Sciatic nerve (tissue), 2 donors: ENCODE results near the gene CCNY. TPM values are rescaled to one million over a fixed set of nuclear protein-coding genes. Genes with fewer than 3 reads are reported as not detected.
"Not testable (repeated sequence)": the region's sequence is repeated elsewhere in the genome, so short reads cannot be mapped to it uniquely, and the experiment has no call there.

ENCODE experiments used
- ATAC-seq: fragments of 200-7000 bp; cut with Tn5 transposase; one replicate; pipeline ENCODE4 v1.9.1; 2020; ENCODE audit warnings: mild to moderate bottlenecking, moderate library complexity
- DNase-seq: peaks from one replicate; pipeline ENCODE4 v3.0.0-alpha.2; 2020; ENCODE audit warnings: low spot score
- intact Hi-C: fragments of 100-400 bp; cut with DNase I; formaldehyde crosslinking; loops from one replicate; pipeline ENCODE4 v1.14.2; 2022
- total RNA-seq: library from RNA; stranded (reverse); fragmentation: NEBNext Ultra II Directional; extraction: Animal tissue kit (Norgen Biotek cat#: 25700); gene quantifications from one replicate; pipeline ENCODE4 v1.2.1, GENCODE V29; 2021
- donor health status: DM: no; HTN: no; CAD: no.
- donor health status: DM: no; HTN: no; CAD: no.

CCNY gene
- total RNA-seq, 1 donor from 2014 or later = 65.3 TPM

GRCh38 chr10:35396560-35397434, 60.5 kb downstream of the CCNY start:
- DNase-seq = no peak
- intact Hi-C loops = no loop called here
- ATAC-seq = no peak

- intact Hi-C loops = no loop called here
- DNase-seq (no peak), ATAC-seq (peak; percentile 13)
These were observed 61.6 kb downstream of the CCNY start for GRCh38 chr10:35397953-35398352.

GRCh38 chr10:35398355-35398754, 62.0 kb downstream of the CCNY start:
- no peak for ATAC-seq
- no peak for DNase-seq
- intact Hi-C loops = no loop called here

GRCh38 chr10:35398908-35399307, 62.6 kb downstream of the CCNY start:
- intact Hi-C loops = no loop called here
- DNase-seq (no peak), ATAC-seq (no peak)

- intact Hi-C loops = no loop called here
- DNase-seq = no peak
- ATAC-seq = no peak
These were observed 63.2 kb downstream of the CCNY start for GRCh38 chr10:35399414-35400009.

GRCh38 chr10:35400595-35401268, 64.4 kb downstream of the CCNY start:
- no peak for DNase-seq
- intact Hi-C loops = no loop called here
- ATAC-seq = peak; percentile 77

- ATAC-seq, intact Hi-C loops, DNase-seq: not testable (repeated sequence)
These were observed 67.2 kb downstream of the CCNY start for GRCh38 chr10:35403491-35403890.

GRCh38 chr10:35404077-35404476, 67.8 kb downstream of the CCNY start:
- intact Hi-C loops, ATAC-seq, DNase-seq: not testable (repeated sequence)

- ATAC-seq, intact Hi-C loops, DNase-seq: not testable (repeated sequence)
These were observed 69.8 kb downstream of the CCNY start for GRCh38 chr10:35406003-35406630.

GRCh38 chr10:35407696-35408095, 71.4 kb downstream of the CCNY start:
- ATAC-seq, DNase-seq, intact Hi-C loops: not testable (repeated sequence)

- intact Hi-C loops = no loop called here
- DNase-seq = no peak
- peak; percentile 76 for ATAC-seq
These were observed 72.8 kb downstream of the CCNY start for GRCh38 chr10:35409094-35409582.

- DNase-seq (no peak), ATAC-seq (no peak)
- intact Hi-C loops = no loop called here
These were observed 73.5 kb downstream of the CCNY start for GRCh38 chr10:35409808-35410207.

- intact Hi-C loops = no loop called here
- DNase-seq (no peak), ATAC-seq (no peak)
These were observed 75.9 kb downstream of the CCNY start for GRCh38 chr10:35412003-35412723.

- intact Hi-C loops = no loop called here
- ATAC-seq = no peak
These were observed 76.7 kb downstream of the CCNY start for GRCh38 chr10:35412900-35413491.

GRCh38 chr10:35413985-35414861, 77.9 kb downstream of the CCNY start:
- DNase-seq = no peak
- intact Hi-C loops = no loop called here
- no peak for ATAC-seq

More at GRCh38 chr10:35412900-35413491, 76.7 kb downstream of the CCNY start:
- DNase-seq = no peak

- intact Hi-C loops = no loop called here
- ATAC-seq (no peak), DNase-seq (no peak)
These were observed 79.2 kb downstream of the CCNY start for GRCh38 chr10:35415505-35415904.

- intact Hi-C loops = no loop called here
- ATAC-seq (no peak), DNase-seq (no peak)
These were observed 80.5 kb downstream of the CCNY start for GRCh38 chr10:35416619-35417312.
